HAP-1 (cell line): Measurements from ENCODE around the gene PNMA8B.

Experiments used
- DNase-seq, 2 experiments: peaks; one replicate each; pipeline ENCODE4 v3.0.0-alpha.2; 2016 to 2020; ENCODE audit warnings: low spot score in 2 of 2
- H3K27me3 ChIP-seq: fragments of 250-450 bp; sonication (Bioruptor Pico); 2 replicates; pipeline ENCODE4 v1.5.1; 2020; ENCODE audit warnings: low read depth, mild to moderate bottlenecking, moderate library complexity
- H3K36me3 ChIP-seq: fragments of 250-450 bp; sonication (Bioruptor Pico); replicated peaks from 2 replicates; pipeline ENCODE4 v1.5.1; 2020; ENCODE audit warnings: mild to moderate bottlenecking
- H3K4me1 ChIP-seq: fragments of 250-450 bp; sonication (Bioruptor Pico); 2 replicates; pipeline ENCODE4 v1.5.1; 2020; ENCODE audit warnings: mild to moderate bottlenecking
- H3K4me3 ChIP-seq: fragments of 250-450 bp; sonication (Bioruptor Pico); 2 replicates; pipeline ENCODE4 v1.5.1; 2020; ENCODE audit warnings: mild to moderate bottlenecking, moderate library complexity
- H3K9me3 ChIP-seq: fragments of 250-450 bp; sonication (Bioruptor Pico); 2 replicates; pipeline ENCODE4 v1.5.1; 2020; ENCODE audit warnings: mild to moderate bottlenecking, moderate library complexity
- in situ Hi-C: fragments of 300-500 bp; cut with MboI; formaldehyde crosslinking; loops from 3 replicates; pipeline ENCODE4 v1.14.3; 2020; ENCODE audit warnings: low sequenced_read_pairs, inconsistent platforms, mixed read lengths

PNMA8B gene

DNA sequence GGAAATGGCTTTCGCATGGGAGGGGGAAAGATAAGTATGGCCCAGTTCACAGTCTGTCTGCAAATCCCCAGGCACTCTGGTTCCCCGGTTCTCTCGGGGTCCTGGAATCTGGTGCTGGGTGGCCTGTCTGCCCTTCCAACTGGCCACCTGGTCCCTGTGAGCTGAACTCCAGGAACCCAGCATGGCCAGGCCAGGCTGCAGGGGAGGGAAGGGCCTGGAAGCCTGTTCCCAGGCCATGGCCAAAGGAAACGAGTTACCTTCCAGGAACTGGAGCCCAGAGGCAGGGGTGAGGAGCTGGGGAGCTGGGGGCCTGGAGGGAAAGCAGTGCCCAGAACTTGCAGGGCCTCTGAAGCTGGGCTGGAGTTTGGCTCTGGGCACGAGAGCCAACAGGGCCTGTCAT lies 47.8 kb downstream of the PNMA8B start:
- H3K4me3 ChIP-seq = no peak overlapping the region
- H3K9me3 ChIP-seq = no peaks in the 10 kb centered on the region
- no peak for DNase-seq
- H3K36me3 ChIP-seq = no peaks in the 10 kb centered on the region
- H3K4me1 ChIP-seq = no peaks in the 10 kb centered on the region
- no peaks in the 10 kb centered on the region for H3K27me3 ChIP-seq
- in situ Hi-C loops = no loop called here

DNA sequence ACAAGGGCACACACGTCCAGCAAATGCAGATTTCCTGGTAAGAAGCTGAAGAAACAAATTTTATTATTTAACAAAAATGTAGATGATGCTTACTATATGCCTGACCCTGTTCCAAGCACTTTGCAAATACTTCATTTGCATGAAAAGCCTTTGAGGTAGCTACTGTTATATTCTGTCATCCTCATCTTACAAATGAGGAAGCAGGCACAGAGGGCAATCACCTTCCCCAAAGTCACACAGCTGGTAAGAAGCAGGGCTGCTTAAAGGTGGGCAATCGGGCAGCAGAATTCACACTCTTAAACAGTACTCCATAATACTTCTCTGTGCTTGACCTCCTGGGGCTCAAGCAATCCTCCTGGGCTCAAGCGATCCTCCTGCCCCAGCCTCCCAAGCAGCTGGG lies 48.7 kb downstream of the PNMA8B start:
- H3K9me3 ChIP-seq = no peaks in the 10 kb centered on the region
- H3K4me3 ChIP-seq = no peak overlapping the region
- H3K4me1 ChIP-seq = no peaks in the 10 kb centered on the region
- no peak for DNase-seq
- no peaks in the 10 kb centered on the region for H3K27me3 ChIP-seq
- H3K36me3 ChIP-seq = no peaks in the 10 kb centered on the region
- in situ Hi-C loops = no loop called here

DNA sequence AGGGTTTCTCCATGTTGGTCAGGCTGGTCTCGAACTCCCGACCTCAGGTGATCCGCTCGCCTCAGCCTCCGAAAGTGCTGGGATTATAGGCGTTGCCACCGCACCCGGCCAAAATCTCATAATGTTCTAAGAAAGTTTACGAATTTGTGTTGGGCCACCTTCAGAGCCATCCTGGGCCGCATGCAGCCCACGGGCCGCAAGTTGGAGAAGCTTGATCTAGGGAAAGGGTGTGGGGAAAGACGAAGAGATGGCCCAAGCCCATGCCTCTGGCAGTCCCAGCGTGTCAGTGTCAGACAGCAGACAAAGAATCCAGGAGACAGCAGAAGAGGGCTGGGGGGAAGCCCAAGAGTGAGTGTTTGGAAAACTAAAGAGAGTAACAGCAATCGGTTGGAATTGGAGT lies 49.6 kb downstream of the PNMA8B start:
- Histone ChIP-seq H3K9me3 (no peaks in the 10 kb centered on the region), H3K4me3 (no peak overlapping the region), H3K36me3 (no peaks in the 10 kb centered on the region), H3K27me3 (no peaks in the 10 kb centered on the region), H3K4me1 (no peaks in the 10 kb centered on the region)
- no peak for DNase-seq
- in situ Hi-C loops = no loop called here

DNA sequence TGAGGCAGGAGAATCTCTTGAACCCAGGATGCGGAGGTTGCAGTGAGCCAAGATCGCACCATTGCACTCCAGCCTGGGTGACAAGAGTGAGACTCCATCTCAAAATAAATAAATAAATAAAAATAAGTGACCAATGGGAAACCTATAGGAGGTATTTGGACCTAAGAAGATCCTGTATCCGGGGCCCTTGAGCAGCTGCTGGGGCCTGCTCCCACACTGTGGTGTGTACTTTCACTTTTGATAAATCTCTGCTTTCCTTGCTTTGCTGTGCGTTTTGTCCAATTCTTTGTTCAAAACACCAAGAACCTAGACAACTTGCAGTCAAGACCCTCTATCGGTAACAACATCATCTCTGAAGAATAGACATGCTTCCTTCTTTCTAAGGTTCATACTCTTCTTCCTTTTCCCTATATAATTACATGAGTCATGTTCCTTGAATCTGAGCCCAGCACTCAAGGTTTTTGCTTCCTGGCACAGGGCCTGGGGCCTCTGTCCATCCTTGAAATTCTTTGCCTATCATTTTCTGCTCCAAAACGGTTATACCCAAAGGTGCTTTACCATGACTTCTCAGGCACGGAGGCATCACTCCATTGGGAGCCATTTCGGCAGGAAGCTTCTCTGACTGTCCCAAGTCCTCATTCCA lies 52.7 kb downstream of the PNMA8B start:
- Histone ChIP-seq H3K9me3 (no peaks in the 10 kb centered on the region), H3K4me3 (no peak overlapping the region), H3K27me3 (no peaks in the 10 kb centered on the region), H3K4me1 (no peaks in the 10 kb centered on the region), H3K36me3 (no peaks in the 10 kb centered on the region)
- DNase-seq = no peak
- in situ Hi-C loops = no loop called here

DNA sequence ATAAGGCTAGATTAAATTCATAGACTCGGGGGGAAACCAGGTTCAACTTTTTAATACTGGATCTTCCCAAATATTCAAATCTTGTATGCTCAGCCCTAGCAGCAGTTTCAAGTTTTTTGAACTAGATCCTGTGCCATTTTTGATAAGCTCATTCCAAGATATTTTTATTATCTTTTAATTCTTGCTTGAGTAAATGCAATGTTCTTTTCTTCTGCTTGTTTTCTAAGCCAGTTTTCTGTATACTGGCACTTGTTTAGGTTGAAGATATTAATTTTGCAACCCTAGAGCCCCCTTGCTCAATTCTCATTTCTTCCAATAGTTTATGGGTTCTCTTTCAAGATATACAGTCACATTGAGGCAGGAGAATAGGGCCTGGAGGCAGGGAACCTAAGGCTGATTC lies 53.8 kb downstream of the PNMA8B start:
- Histone ChIP-seq H3K27me3 (no peaks in the 10 kb centered on the region), H3K4me1 (no peaks in the 10 kb centered on the region), H3K4me3 (no peak overlapping the region), H3K9me3 (no peaks in the 10 kb centered on the region), H3K36me3 (no peaks in the 10 kb centered on the region)
- no peak for DNase-seq
- in situ Hi-C loops = no loop called here
